ENCODE data around the gene OR5B3.

Gene OR5B3

GRCh38 chr11:58390551-58391063, 16.1 kb downstream of the OR5B3 start:
- no peak for TF ChIP-seq CTCF (conservative IDR thresholded peaks at IDR 0.05)
- peak overlapping the region; percentile 88 for H3K27ac ChIP-seq

- no peak for TF ChIP-seq CTCF (conservative IDR thresholded peaks at IDR 0.05)
- H3K27ac ChIP-seq = no peak within 1 kb of the TSS
Observed at GRCh38 chr11:58358969-58359368, 47.7 kb downstream of the OR5B3 start, which contains the start of gene OR5B17. TSS of gene OR5B17 (minus strand) at chr11:58359069. CDS start at chr11:58359069, 0 bp downstream.

GRCh38 chr11:58354727-58355126, 51.9 kb downstream of the OR5B3 start:
- H3K27ac ChIP-seq = no peak overlapping the region

More at GRCh38 chr11:58354727-58355126, 51.9 kb downstream of the OR5B3 start:
- TF ChIP-seq CTCF (conservative IDR thresholded peaks at IDR 0.05) = no peak
